Tibial artery (tissue), 4 donors: ENCODE results near the gene TMEM50A.
"Not testable (repeated sequence)": the region's sequence is repeated elsewhere in the genome, so short reads cannot be mapped to it uniquely, and the experiment has no call there.

ENCODE experiments used
- DNase-seq, 2 donors: peaks; one replicate each; pipeline ENCODE4 v3.0.0-alpha.2; 2019
- H3K27ac ChIP-seq, 2 donors: fragments of 200-600 bp; sonication (generic) in 1 of 2; 1 replicate in 1 of 2; 2 replicates in 1 of 2; pipeline ENCODE4 v1.5.1; 2018 to 2019; ENCODE audit warnings: mild to moderate bottlenecking in 1 of 2
- H3K27me3 ChIP-seq, 2 donors: fragments of 200-600 bp; sonication (generic) in 1 of 2; one replicate each; pipeline versions ENCODE4 v1.5.1 to v1.6.0; 2016 to 2019
- H3K36me3 ChIP-seq, 3 donors: fragments of 200-600 bp; sonication (generic) in 2 of 3; one replicate each; pipeline ENCODE4 v1.5.1; 2016 to 2019; ENCODE audit warnings: mild to moderate bottlenecking in 2 of 3
- H3K4me1 ChIP-seq, 4 donors: fragments of 200-600 bp; sonication (generic) in 2 of 4; 1 replicate in 3 of 4; 2 replicates in 1 of 4; pipeline ENCODE4 v1.5.1; 2016 to 2019
- H3K4me3 ChIP-seq, 2 donors: fragments of 200-600 bp; sonication (generic) in 1 of 2; 1 replicate in 1 of 2; 2 replicates in 1 of 2; pipeline ENCODE4 v1.5.1; 2018 to 2019; ENCODE audit warnings: mild to moderate bottlenecking in 2 of 2
- H3K9me3 ChIP-seq, 3 donors: fragments of 200-600 bp; sonication (generic) in 1 of 3; one replicate each; pipeline ENCODE4 v1.5.1; 2016 to 2019
- intact Hi-C: fragments of 100-400 bp; cut with DNase I; formaldehyde crosslinking; loops from one replicate; pipeline ENCODE4 v1.15.0; 2023; ENCODE audit warnings: low total_unique reads

TMEM50A gene

DNA sequence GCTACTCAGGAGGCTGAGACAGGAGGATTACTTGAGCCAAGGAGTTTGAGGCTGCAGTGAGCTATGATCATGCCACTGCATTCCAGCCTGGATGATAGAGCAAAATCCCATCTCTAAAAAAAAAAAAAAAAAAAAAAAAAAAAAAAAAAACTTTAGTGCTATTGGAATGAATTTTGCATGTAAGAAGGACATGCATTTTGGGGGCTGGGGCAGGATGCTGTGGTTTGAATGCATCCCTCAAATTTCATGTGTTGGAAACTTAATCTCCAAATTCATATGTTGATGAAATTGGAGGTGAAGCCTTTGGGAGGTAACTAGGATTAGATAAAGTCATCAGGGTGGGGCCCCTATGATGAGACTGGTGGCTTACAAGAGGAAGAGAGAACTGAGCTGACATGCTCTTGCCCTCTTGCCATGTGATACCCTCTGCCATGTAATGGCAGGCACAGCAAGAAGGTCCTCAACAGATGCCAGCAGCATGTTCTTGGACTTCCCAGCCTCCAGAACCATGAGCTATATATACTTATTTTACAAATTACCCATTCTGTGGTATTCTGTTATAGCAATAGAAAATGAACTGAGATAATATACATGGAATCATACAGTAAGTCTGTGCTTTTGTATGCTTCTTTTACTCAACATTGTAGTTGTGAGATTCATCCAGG, 25.2 kb upstream of the TMEM50A start:
- H3K4me1 ChIP-seq, DNase-seq, H3K36me3 ChIP-seq, H3K9me3 ChIP-seq, intact Hi-C loops, H3K27me3 ChIP-seq, H3K27ac ChIP-seq, H3K4me3 ChIP-seq: not testable (repeated sequence)

DNA sequence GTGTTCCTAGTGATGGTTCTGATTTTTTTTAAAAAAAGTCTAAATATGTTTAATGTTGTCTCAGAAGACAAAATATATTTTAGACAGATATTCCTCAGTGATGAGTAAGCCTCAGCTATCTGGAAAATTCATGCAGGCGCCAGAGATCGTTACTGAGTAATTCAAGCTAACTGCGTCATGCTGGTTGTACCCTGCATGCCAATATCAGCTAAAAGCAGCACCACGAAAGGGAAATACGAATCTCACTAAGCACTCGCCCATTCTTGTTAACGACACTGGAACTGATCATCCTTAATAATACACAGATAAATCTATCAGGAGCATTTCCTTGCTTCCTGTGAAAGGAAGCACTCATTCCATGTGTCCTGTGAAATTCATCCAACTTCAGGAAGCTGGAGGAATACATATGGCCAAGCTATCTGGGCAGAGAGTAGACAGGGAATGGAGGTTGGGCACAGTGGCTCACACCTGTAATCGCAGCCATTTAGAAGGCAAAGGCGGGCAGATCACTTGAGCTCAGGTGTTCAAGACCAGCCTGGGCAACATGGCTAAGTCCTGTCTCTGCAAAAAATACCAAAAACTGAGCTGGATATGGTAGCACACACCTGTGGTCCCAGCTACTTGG, 17.7 kb upstream of the TMEM50A start:
- H3K4me3 ChIP-seq, H3K27me3 ChIP-seq, H3K4me1 ChIP-seq, H3K9me3 ChIP-seq, H3K36me3 ChIP-seq, intact Hi-C loops: not testable (repeated sequence)
- peak overlapping the region; percentile 34 to 56 for H3K27ac ChIP-seq
- DNase-seq: peak; percentile 44 to 76

DNA sequence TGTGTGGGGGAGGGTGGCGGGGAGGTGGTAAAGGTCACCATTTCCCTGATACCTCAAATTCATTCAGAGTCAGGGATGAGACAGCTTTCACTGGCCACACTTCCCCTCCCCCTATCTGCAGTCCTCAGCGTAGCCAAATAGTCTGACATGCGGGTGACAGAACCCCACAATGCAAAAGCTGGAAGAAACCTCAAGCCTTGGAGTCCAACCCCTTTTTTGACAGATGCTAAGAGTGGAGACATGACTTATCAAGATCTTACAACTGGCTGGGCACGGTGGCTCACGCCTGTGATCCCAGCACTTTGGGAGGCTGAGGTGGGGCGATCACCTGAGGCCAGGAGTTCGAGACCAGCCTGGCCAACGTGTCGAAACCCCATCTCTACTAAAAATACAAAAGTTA, 16.0 kb upstream of the TMEM50A start:
- H3K36me3 ChIP-seq, H3K4me3 ChIP-seq, DNase-seq, H3K9me3 ChIP-seq, H3K27ac ChIP-seq, H3K4me1 ChIP-seq, intact Hi-C loops, H3K27me3 ChIP-seq: not testable (repeated sequence)

DNA sequence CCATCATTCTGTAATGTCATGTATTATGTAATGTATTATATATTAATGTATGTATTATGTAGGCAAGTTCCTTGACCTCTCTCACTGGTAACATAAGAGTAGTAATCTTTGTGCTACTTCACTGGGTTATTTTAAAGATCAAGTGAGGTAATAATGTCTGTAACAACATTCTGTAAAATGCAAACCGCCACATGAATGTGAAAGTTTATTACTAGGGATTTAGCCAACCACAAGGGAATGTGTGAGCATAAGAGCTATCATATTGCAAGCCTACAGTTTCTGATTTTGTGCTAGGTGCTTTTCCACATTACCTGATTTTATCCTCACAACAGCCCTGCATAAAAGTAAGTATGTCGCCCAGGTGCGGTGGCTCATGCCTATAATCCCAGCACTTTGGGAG, 13.7 kb upstream of the TMEM50A start:
- H3K27ac ChIP-seq, H3K27me3 ChIP-seq, DNase-seq, intact Hi-C loops, H3K36me3 ChIP-seq, H3K9me3 ChIP-seq, H3K4me3 ChIP-seq, H3K4me1 ChIP-seq: not testable (repeated sequence)

DNA sequence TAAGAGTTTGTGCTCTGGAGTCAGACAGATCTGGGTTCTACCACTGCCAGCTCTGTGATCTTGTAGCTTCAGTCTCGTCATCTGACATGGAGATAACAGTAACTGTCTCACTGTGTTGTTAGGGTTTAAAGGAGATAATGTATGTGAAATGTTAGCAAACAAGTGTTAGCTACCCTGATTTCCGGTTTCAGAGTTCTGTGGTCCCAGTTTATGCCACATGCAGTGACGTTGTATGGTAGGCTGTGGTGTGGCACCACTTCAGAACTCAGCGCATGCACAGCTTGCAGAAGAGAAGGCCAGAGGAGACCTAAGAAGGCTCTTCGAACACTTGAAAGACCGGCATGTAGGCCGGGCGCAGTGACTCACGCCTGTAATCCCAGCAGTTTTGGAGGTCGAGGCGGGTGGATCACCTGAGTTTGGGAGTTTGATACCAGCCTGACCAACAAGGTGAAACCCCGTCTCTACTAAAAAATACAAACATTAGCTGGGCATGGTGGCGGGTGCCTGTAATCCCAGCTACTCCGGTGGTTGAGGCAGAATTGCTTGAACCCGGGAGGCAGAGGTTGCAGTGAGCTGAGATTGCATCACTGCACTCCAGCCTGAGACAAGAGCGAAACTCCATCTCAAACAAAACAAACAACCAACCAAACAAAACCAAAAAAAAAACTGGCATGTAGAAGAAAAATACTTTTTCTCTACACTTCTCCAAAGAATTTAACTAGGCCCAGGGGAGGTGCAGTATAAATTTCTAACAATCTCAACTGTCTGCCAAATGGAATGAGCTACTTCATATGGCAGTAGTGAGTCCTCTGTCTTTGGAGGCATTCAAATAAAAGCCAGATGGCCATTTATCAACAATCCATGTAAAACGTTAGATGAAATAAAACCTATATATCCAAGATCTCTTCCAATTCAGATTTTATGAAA, 10.0 kb upstream of the TMEM50A start:
- peaks cover 0 to 21% (median 0%) of the 10 kb centered on the region in 4 donors for H3K4me1 ChIP-seq
- H3K36me3 ChIP-seq, H3K9me3 ChIP-seq, DNase-seq, intact Hi-C loops, H3K4me3 ChIP-seq, H3K27me3 ChIP-seq, H3K27ac ChIP-seq: not testable (repeated sequence)

DNA sequence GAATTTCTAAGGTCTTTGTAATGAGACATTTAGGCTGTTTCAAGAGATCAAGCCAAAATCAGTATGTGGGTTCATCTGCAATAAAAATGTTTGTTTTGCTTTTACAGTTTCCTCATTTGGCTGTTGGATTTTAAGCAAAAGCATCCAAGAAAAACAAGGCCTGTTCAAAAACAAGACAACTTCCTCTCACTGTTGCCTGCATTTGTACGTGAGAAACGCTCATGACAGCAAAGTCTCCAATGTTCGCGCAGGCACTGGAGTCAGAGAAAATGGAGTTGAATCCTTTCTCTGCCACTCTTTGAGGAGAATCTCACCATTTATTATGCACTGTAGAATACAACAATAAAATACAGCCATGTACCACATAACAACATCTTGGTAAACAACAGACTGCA, 9.3 kb upstream of the TMEM50A start:
- H3K9me3 ChIP-seq, intact Hi-C loops, H3K27ac ChIP-seq, DNase-seq, H3K4me3 ChIP-seq, H3K27me3 ChIP-seq: not testable (repeated sequence)
- peaks cover 0 to 12% (median 0%) of the 10 kb centered on the region in 3 donors for H3K36me3 ChIP-seq
- peaks cover 0 to 24% (median 0%) of the 10 kb centered on the region in 4 donors for H3K4me1 ChIP-seq

DNA sequence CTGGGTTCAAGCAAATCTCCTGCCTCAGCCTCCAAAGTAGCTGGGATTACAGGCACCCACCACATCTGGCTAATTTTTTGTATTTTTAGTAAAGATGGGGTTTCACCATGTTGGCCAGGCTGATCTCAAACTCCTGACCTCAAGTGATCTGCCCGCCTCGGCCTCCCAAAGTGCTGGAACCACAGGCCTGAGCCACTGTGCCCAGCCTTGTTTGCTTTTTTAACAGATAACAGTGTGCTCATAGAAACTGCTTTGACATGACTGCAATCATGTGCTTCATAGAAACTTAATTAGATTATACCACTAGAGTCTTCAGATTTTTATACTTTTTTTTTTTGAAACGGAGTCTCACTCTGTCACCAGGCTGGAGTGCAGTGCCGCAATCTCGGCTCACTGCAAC, 8.8 kb upstream of the TMEM50A start:
- H3K27ac ChIP-seq: peak overlapping the region in 1 of 2 donors; percentile 25
- intact Hi-C loops, H3K4me3 ChIP-seq, H3K27me3 ChIP-seq, DNase-seq, H3K9me3 ChIP-seq: not testable (repeated sequence)
- H3K4me1 ChIP-seq: peaks cover 0 to 25% (median under 1%) of the 10 kb centered on the region in 4 donors
- peaks cover 0 to 12% (median 0%) of the 10 kb centered on the region in 3 donors for H3K36me3 ChIP-seq

DNA sequence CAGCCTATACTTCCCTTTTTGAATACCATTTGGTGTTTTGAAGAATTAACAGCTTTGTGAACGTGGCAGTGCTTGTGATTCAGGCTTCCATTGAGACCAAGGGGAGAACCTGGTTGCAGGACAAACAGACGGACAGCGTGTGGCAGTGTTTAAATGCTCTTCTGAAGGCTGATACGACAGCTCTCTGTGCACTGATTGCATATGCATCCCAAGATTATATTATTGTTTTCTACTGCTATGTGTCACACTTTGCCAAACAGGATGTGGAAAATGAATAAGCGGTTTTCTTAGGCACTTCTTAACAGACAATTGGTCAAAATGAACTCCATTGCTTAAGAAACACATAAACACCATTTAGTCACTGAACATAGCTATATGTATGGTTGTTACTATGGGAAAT, 8.2 kb upstream of the TMEM50A start:
- H3K27ac ChIP-seq, H3K9me3 ChIP-seq, intact Hi-C loops, H3K4me3 ChIP-seq, DNase-seq, H3K27me3 ChIP-seq: not testable (repeated sequence)
- Histone ChIP-seq H3K36me3 (peaks cover 0 to 12% (median 0%) of the 10 kb centered on the region in 3 donors), H3K4me1 (peaks cover 0 to 29% (median 3%) of the 10 kb centered on the region in 4 donors)

DNA sequence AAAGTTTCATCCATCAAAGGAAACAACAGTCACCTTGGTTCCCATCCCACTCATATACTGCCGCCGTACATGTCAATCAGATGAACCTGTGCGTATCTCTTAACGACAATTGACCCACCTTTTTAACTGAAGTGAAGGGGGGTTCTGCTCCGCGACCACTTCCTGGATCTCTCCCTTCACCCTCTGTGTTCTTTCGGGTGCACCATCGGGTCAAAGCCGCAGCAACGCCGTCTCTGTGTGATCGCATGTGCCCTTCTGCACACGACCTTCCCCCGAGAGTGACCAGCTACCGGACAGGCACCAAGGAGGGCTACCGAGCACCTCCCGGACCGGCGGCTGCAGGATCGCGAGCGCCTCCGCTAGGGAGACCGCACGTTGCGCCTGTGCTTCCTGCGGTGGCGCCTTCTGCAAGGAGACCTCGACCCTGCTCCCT, 1.2 kb upstream of the TMEM50A start:
- Histone ChIP-seq H3K27ac (peak overlapping the region in 1 of 2 donors; percentile 37), H3K36me3 (peaks cover 0 to 12% (median 0%) of the 10 kb centered on the region in 3 donors), H3K4me3 (peak overlapping the region; percentile 69 to 99), H3K4me1 (peaks cover 0 to 34% (median 17%) of the 10 kb centered on the region in 4 donors)
- not testable (repeated sequence) for H3K27me3 ChIP-seq, H3K9me3 ChIP-seq
- DNase-seq: peak in 1 of 2 donors; percentile 75
- intact Hi-C loops: loop anchor here (5.0 kb wide), 1 partner anchor 100 kb away; no protein-coding TSS in a partner anchor

DNA sequence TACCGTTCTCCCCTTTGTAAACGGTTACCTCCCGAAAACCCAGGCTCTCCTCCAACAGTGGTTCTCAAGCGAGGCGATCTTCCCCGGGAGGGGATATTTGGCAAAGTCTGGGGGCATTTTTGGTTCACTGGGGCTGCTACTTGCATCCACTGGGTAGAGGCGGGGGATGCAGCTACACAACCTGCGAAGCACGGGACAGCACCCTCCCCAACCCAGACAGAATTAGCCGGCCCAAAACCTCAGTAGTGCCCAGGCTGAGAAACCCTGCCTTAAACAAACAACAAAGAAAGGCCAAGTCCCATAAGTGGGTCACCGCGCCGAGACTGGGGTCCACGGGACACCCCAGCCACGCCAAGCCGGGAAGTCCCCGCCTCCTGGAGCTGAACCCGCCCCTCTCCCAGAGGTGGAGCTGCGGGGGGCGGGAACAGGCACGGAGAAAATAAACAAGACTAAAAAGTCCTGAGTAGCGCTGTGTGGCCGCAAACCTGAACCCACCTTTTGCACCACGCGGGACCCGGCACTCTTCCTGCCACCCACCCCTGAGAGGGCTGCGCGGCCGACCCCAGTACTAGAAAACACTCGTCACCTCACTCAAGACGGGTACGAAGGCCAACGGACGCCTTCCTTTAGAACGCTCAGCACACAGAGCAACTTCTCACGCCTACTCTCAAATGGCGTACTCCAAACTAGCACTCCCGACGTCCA, 499 bp upstream of the TMEM50A start:
- Histone ChIP-seq H3K4me3 (peak overlapping the region; percentile 69 to 99), H3K4me1 (peaks cover 0 to 34% (median 17%) of the 10 kb centered on the region in 4 donors), H3K27ac (peak overlapping the region; percentile 98 to 100)
- not testable (repeated sequence) for H3K9me3 ChIP-seq, DNase-seq, H3K36me3 ChIP-seq, H3K27me3 ChIP-seq
- intact Hi-C loops: loop anchor here (5.0 kb wide), 1 partner anchor 100 kb away; no protein-coding TSS in a partner anchor
